GM12878 (cell line): ENCODE results near the gene SPRR2A. TPM values are rescaled to one million over a fixed set of nuclear protein-coding genes. Genes with fewer than 3 reads are reported as not detected.
"Not testable (repeated sequence)": the region's sequence is repeated elsewhere in the genome, so short reads cannot be mapped to it uniquely, and the experiment has no call there.

Experiments used
- ATAC-seq: fragments of 200-7000 bp; cut with Tn5 transposase; 3 replicates; pipeline ENCODE4 v1.9.1; 2020; ENCODE audit warnings: mild to moderate bottlenecking, moderate library complexity
- BruUV-seq: library from RNA; stranded (reverse); fragments of 400-500 nt; replicated peaks from 2 replicates; lab custom pipeline; 2021; lab: Mats Ljungman, UMichigan
- CTCF ChIA-PET: fragments of 300-600 bp; sonication (Branson Sonifier 250); formaldehyde crosslinking; extraction: SDS; loops from one replicate; lab custom pipeline; 2021; ENCODE audit warnings: inconsistent platforms; lab: Yijun Ruan, JAX
- POLR2A ChIA-PET: fragments of 350-600 bp; formaldehyde crosslinking; extraction: SDS; loops from one replicate; lab custom pipeline; 2021; ENCODE audit warnings: inconsistent platforms; lab: Charles Lee
- RAD21 ChIA-PET: fragments of 300-600 bp; sonication (Branson Sonifier 250); formaldehyde crosslinking; loops from one replicate; lab custom pipeline; 2023; ENCODE audit warnings: antibody characterized with exemption; ENCODE audit not compliant: unreplicated experiment; lab: Charles Lee
- SMC1A ChIA-PET: fragments of 300-600 bp; sonication (Branson Sonifier 250); formaldehyde crosslinking; loops from one replicate; lab custom pipeline; 2023; ENCODE audit not compliant: unreplicated experiment, uncharacterized antibody; lab: Charles Lee
- DNase-seq: peaks from one replicate; pipeline ENCODE4 v3.0.0-alpha.2; 2011; ENCODE audit warnings: low read depth, low spot score
- FAIRE-seq: peaks from 3 replicates; lab custom pipeline; 2011; peaks lifted over from hg19 to GRCh38; lab: Jason Lieb, UNC
- H2AFZ ChIP-seq: 2 replicates; pipeline ENCODE4 v1.6.0; 2011; ENCODE audit warnings: low read depth, low read length, control low read depth; ENCODE audit not compliant: control insufficient read depth
- H3K27ac ChIP-seq: 2 replicates; pipeline ENCODE4 v1.5.1; 2011; ENCODE audit warnings: control low read depth; ENCODE audit not compliant: control insufficient read depth, insufficient read depth
- H3K27me3 ChIP-seq, 2 experiments: replicated peaks in 1 of 2; 2 replicates each; pipeline versions ENCODE4 v1.6.0 to v1.6.1; 2011; ENCODE audit warnings: low read length in 1 of 2; ENCODE audit not compliant: control insufficient read depth in 2 of 2, insufficient read depth in 2 of 2
- H3K36me3 ChIP-seq, 2 experiments: 2 replicates each; pipeline ENCODE4 v1.5.1; 2011; ENCODE audit warnings: low read length in 1 of 2; ENCODE audit not compliant: control insufficient read depth in 2 of 2, insufficient read depth in 2 of 2
- H3K4me1 ChIP-seq: 2 replicates; pipeline ENCODE4 v1.6.1; 2011; ENCODE audit warnings: mild to moderate bottlenecking, low read length, moderate library complexity, mixed read lengths; ENCODE audit not compliant: control insufficient read depth, insufficient read depth
- H3K4me2 ChIP-seq: 2 replicates; pipeline ENCODE4 v1.6.0; 2011; ENCODE audit warnings: control low read depth; ENCODE audit not compliant: control insufficient read depth, insufficient read depth
- H3K4me3 ChIP-seq: fragments of 200-600 bp; sonication (generic); 2 replicates; pipeline ENCODE4 v1.5.1; 2016
- H3K79me2 ChIP-seq: 2 replicates; pipeline ENCODE4 v1.6.0; 2011; ENCODE audit warnings: low read length; ENCODE audit not compliant: control insufficient read depth, insufficient read depth
- H3K9ac ChIP-seq: 2 replicates; pipeline ENCODE4 v1.8.0; 2011; ENCODE audit warnings: low read length, control low read depth, mixed read lengths; ENCODE audit not compliant: control insufficient read depth, insufficient read depth
- H3K9me3 ChIP-seq: replicated peaks from 3 replicates; pipeline ENCODE4 v1.5.1; 2011; ENCODE audit warnings: mild to moderate bottlenecking, low read length; ENCODE audit not compliant: control insufficient read depth, insufficient read depth
- H4K20me1 ChIP-seq: 2 replicates; pipeline ENCODE4 v1.6.0; 2011; ENCODE audit not compliant: control insufficient read depth, insufficient read depth
- E2F4 ChIP-seq: IDR thresholded peaks from 2 replicates; pipeline ENCODE4 v1.6.1; 2012; ENCODE audit warnings: low read depth, low read length, improper control_type of control experiment
- E2F8 ChIP-seq: fragments of 450-650 bp; IDR thresholded peaks from 2 replicates; pipeline ENCODE4 v1.6.1; 2018; ENCODE audit warnings: mild to moderate bottlenecking, low read depth, moderate library complexity; ENCODE audit not compliant: partially characterized antibody
- KAT2A ChIP-seq: conservative IDR thresholded peaks from 2 replicates; pipeline ENCODE4 v1.6.1; 2011; ENCODE audit warnings: low read depth, low read length; ENCODE audit not compliant: control insufficient read depth
- LARP7 ChIP-seq: fragments of 450-650 bp; IDR thresholded peaks from 2 replicates; pipeline ENCODE4 v1.6.1; 2017; ENCODE audit warnings: mild to moderate bottlenecking
- RAD21 ChIP-seq: IDR thresholded peaks from 2 replicates; pipeline ENCODE4 v1.6.1; 2011; ENCODE audit warnings: mild to moderate bottlenecking, low read depth, low read length, moderate library complexity; ENCODE audit not compliant: insufficient read depth
- SREBF1 ChIP-seq: IDR thresholded peaks from 2 replicates; pipeline ENCODE4 v1.6.1; 2012; ENCODE audit warnings: mild to moderate bottlenecking, low read length
- ZSCAN29 ChIP-seq: fragments of 450-650 bp; IDR thresholded peaks from 2 replicates; pipeline ENCODE4 v1.6.1; 2017; ENCODE audit warnings: mild to moderate bottlenecking, moderate library complexity
- WGBS: methylation state at CpG from one replicate; pipeline ENCODE4 v1.1.6; 2016; ENCODE audit warnings: low lambda C conversion rate; ENCODE audit not compliant: insufficient replicate concordance, insufficient coverage; ENCODE audit errors: missing lambda C conversion rate; 5-methylcytosine and 5-hydroxymethylcytosine counted together
- in situ Hi-C: fragments of 300-500 bp; cut with MboI; formaldehyde crosslinking; loops from 9 replicates; pipeline ENCODE4 v1.14.3; 2018; ENCODE audit warnings: mixed read lengths
- intact Hi-C: fragments of 100-400 bp; cut with micrococcal nuclease; formaldehyde crosslinking; loops from one replicate; pipeline ENCODE4 v1.14.2; 2022; ENCODE audit not compliant: unreplicated experiment
- polyA plus RNA-seq, 11 experiments: library from polyadenylated mRNA; depleted of rRNA in 4 of 11; unstranded in 6 of 11; stranded (reverse) in 5 of 11; fragments of >200 nt; fragmentation: Nextera tagmentation in 4 of 11; fragmentation: Illumina TruSeq in 1 of 11; extraction: Ambion mirVana in 4 of 11; extraction: Trizol in 1 of 11; gene quantifications; 1 replicate in 1 of 11; 2 replicates in 10 of 11; pipeline versions ENCODE4 v1.2.1 to v1.2.3, GENCODE V29; 2011 to 2016; ENCODE audit warnings: inconsistent platforms in 2 of 11, missing spikeins in 2 of 11, low read depth in 1 of 11
- total RNA-seq, 4 experiments: library from RNA; depleted of rRNA in 3 of 4; stranded (reverse); fragments of >200 nt in 3 of 4; fragmentation: Illumina TruSeq in 1 of 4; extraction: Trizol in 1 of 4; gene quantifications; 2 replicates each; pipeline versions ENCODE4 v1.2.1 to v1.2.3, GENCODE V29; 2013 to 2021

SPRR2A gene
- total and polyA plus RNA-seq, 10 of the 15 experiments (the other 5 are each of a cell fraction or from before 2014, with no cell fraction given): not detected

GRCh38 chr1:153058154-153058553, 842 bp upstream of the SPRR2A start:
- in situ Hi-C loops: no loop called here
- ATAC-seq: no peak

GRCh38 chr1:153056111-153056510, 1.2 kb downstream of the SPRR2A start:
- intact Hi-C loops, POLR2A ChIA-PET, H2AFZ ChIP-seq, BruUV-seq, H3K9ac ChIP-seq, in situ Hi-C loops, H3K9me3 ChIP-seq, ATAC-seq, H3K4me3 ChIP-seq, DNase-seq, RAD21 ChIA-PET, H3K4me1 ChIP-seq, H3K79me2 ChIP-seq, H3K36me3 ChIP-seq, H3K27ac ChIP-seq, H4K20me1 ChIP-seq, FAIRE-seq, SMC1A ChIA-PET, H3K4me2 ChIP-seq, H3K27me3 ChIP-seq: not testable (repeated sequence)
- WGBS: 0% methylated on average over 3 of the region's 3 CpGs
- CTCF ChIA-PET: interaction anchor here (0.6 kb wide), 1 partner anchor 132 kb away, joined by 3 read pairs; no protein-coding TSS in a partner anchor

More at GRCh38 chr1:153058154-153058553, 842 bp upstream of the SPRR2A start:
- no TSS peak for BruUV-seq
- Histone ChIP-seq H3K27me3 (no peaks in the 10 kb centered on the region), H4K20me1 (no peaks in the 10 kb centered on the region), H3K79me2 (no peaks in the 10 kb centered on the region), H3K36me3 (no peaks in the 10 kb centered on the region), H3K9me3 (no peaks in the 10 kb centered on the region), H3K4me3 (no peak overlapping the region), H3K27ac (no peak overlapping the region), H3K4me1 (no peaks in the 10 kb centered on the region; the same call in 1 of the 2 replicates), H2AFZ (no peak overlapping the region), H3K9ac (no peak overlapping the region), H3K4me2 (no peak overlapping the region)
- 0% methylated on average over 2 of the region's 2 CpGs for WGBS
- CTCF ChIA-PET: interaction anchor here (0.7 to 1.3 kb wide), 5 partner anchors 9 to 162 kb away, joined by 3 read pairs; no protein-coding TSS in a partner anchor
- FAIRE-seq (no peak), DNase-seq (no peak)
- intact Hi-C loops: no loop called here
- no peak for TF ChIP-seq E2F4
- no peak for TF ChIP-seq ZSCAN29
- no peak for TF ChIP-seq KAT2A
- no peak for TF ChIP-seq E2F8
- no peak for TF ChIP-seq LARP7
- no peak for TF ChIP-seq SREBF1
- no peak for TF ChIP-seq RAD21
- POLR2A ChIA-PET: no interaction called here
- SMC1A ChIA-PET: interaction anchor here (0.8 kb wide), 1 partner anchor 10 kb away, joined by 4 read pairs; no protein-coding TSS in a partner anchor
- RAD21 ChIA-PET: no interaction called here
